Sigmoid colon (tissue), 4 donors: ENCODE results near the gene CIDEA.

Source experiments
- POLR2A ChIP-seq, 2 donors: fragments of 450-650 bp; IDR thresholded peaks; one replicate each; pipeline ENCODE4 v1.6.1; 2016; ENCODE audit warnings: antibody characterized with exemption in 2 of 2, mild to moderate bottlenecking in 2 of 2, moderate library complexity in 2 of 2
- POLR2AphosphoS5 ChIP-seq, 4 donors: sonication (generic); formaldehyde crosslinking; IDR thresholded peaks; one replicate each; pipeline ENCODE4 v1.6.1; 2017; ENCODE audit warnings: antibody characterized with exemption in 4 of 4

DNA sequence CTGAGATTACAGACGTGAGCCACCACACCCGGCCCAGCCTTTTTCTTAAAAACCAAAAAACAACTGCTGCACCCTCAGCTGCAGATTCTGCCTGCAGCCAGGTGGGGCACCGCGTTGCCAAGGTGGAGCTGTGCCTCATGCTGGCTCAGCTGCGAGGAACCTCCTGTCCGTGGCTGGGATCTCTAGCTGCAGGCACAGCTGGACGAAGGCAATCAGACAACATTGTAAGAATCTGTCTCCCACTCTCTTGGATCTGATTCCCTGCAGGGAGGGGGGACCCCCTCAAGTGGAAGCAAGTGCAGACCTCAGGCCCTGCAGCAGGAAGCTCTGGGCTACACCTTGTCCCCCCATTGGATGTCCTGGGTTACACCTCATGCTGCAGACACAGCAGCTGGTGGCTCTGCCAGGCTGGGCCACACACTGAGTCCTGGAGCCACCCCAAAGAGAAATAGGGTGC is 24.1 kb downstream of the CIDEA start:
- TF ChIP-seq POLR2A (IDR thresholded peaks at IDR 0.05) (no peak), POLR2AphosphoS5 (IDR thresholded peaks at IDR 0.05) (no peak)
